Measurements from ENCODE around the gene KLRF2. TPM values are rescaled to one million over a fixed set of nuclear protein-coding genes. Genes with fewer than 3 reads are reported as not detected.

Gene KLRF2
- polyA plus RNA-seq, 1 donor from 2014 or later = not detected

GRCh38 chr12:9888665-9889273 is 7.5 kb downstream of the KLRF2 start:
- no peaks in the 10 kb centered on the region for H3F3A ChIP-seq (ENCODE audit: insufficient read depth, low read length, poor library complexity, severe bottlenecking)
- no peak overlapping the region for H3K4me3 ChIP-seq (ENCODE audit: low read length)
- H3K27me3 ChIP-seq (ENCODE audit: insufficient read depth, low read depth, low read length) = no peaks in the 10 kb centered on the region
- H4K20me1 ChIP-seq (ENCODE audit: insufficient read depth) = no peaks in the 10 kb centered on the region
- H2AFZ ChIP-seq (ENCODE audit: low read depth, low read length) = no peak overlapping the region
- H3K9me2 ChIP-seq (ENCODE audit: insufficient read depth, low read length) = no peaks in the 10 kb centered on the region
- no peak overlapping the region for H3K9ac ChIP-seq (ENCODE audit: low read length)
- no peak overlapping the region for H3K27ac ChIP-seq (ENCODE audit: low read length)
- no peaks in the 10 kb centered on the region for H3K79me2 ChIP-seq (replicated peaks; ENCODE audit: insufficient read depth, low read length)
- H3K36me3 ChIP-seq (ENCODE audit: insufficient read depth, low read length) = no peaks in the 10 kb centered on the region
- no peaks in the 10 kb centered on the region for H3K9me3 ChIP-seq (ENCODE audit: low read length)
- TF ChIP-seq POLR2AphosphoS5 (IDR thresholded peaks at IDR 0.05) (no peak), SMC3 (conservative IDR thresholded peaks at IDR 0.05; ENCODE audit: poor library complexity) (no peak), RAD21 (conservative IDR thresholded peaks at IDR 0.05) (no peak), EP300 (conservative IDR thresholded peaks at IDR 0.05; ENCODE audit: poor library complexity, severe bottlenecking) (no peak), MXI1 (conservative IDR thresholded peaks at IDR 0.05; ENCODE audit: poor library complexity, severe bottlenecking) (no peak), CTCF (IDR thresholded peaks at IDR 0.05; ENCODE audit: poor library complexity, severe bottlenecking) (no peak), TAF1 (IDR thresholded peaks at IDR 0.05; ENCODE audit: low read depth) (no peak), REST (IDR thresholded peaks at IDR 0.05; ENCODE audit: borderline replicate concordance) (no peak), EZH2 (IDR thresholded peaks at IDR 0.05; ENCODE audit: borderline replicate concordance, insufficient read depth, low read length, poor library complexity, severe bottlenecking) (no peak)
- no peak overlapping the region for H3K4me2 ChIP-seq (ENCODE audit: low read length)

GRCh38 chr12:9895215-9895971 is 14.1 kb downstream of the KLRF2 start:
- no peaks in the 10 kb centered on the region for H3K27me3 ChIP-seq (ENCODE audit: insufficient read depth, low read depth, low read length)
- H3K36me3 ChIP-seq (ENCODE audit: insufficient read depth, low read length) = no peaks in the 10 kb centered on the region
- H3K4me2 ChIP-seq (ENCODE audit: low read length) = no peak overlapping the region
- no peaks in the 10 kb centered on the region for H3F3A ChIP-seq (ENCODE audit: insufficient read depth, low read length, poor library complexity, severe bottlenecking)
- TF ChIP-seq REST (IDR thresholded peaks at IDR 0.05; ENCODE audit: borderline replicate concordance) = no peak
- no peaks in the 10 kb centered on the region for H3K9me3 ChIP-seq (ENCODE audit: low read length)
- no peaks in the 10 kb centered on the region for H3K79me2 ChIP-seq (replicated peaks; ENCODE audit: insufficient read depth, low read length)
- H3K27ac ChIP-seq (ENCODE audit: low read length) = no peak overlapping the region
- no peak overlapping the region for H3K9ac ChIP-seq (ENCODE audit: low read length)
- H3K9me2 ChIP-seq (ENCODE audit: insufficient read depth, low read length) = no peaks in the 10 kb centered on the region
- H3K4me3 ChIP-seq (ENCODE audit: low read length) = no peak overlapping the region
- no peak overlapping the region for H2AFZ ChIP-seq (ENCODE audit: low read depth, low read length)
- H4K20me1 ChIP-seq (ENCODE audit: insufficient read depth) = no peaks in the 10 kb centered on the region
